CD14-positive monocyte (primary cell): ENCODE data around the gene PHACTR3. TPM values are rescaled to one million over a fixed set of nuclear protein-coding genes. Genes with fewer than 3 reads are reported as not detected.

ENCODE experiments used
- DNase-seq, 3 donors: peaks; one replicate each; pipeline ENCODE4 v3.0.0-alpha.2; 2011 to 2022
- H2AFZ ChIP-seq: 2 replicates; pipeline ENCODE4 v1.6.0; 2012; ENCODE audit warnings: mild to moderate bottlenecking, low read depth, low read length, inconsistent platforms; ENCODE audit not compliant: insufficient read depth, poor library complexity, severe bottlenecking
- H3K27ac ChIP-seq, 2 donors: 1 replicate in 1 of 2; 2 replicates in 1 of 2; pipeline ENCODE4 v1.5.1; 2012 to 2013; ENCODE audit warnings: low read length in 2 of 2, control low read depth in 1 of 2, inconsistent platforms in 1 of 2, low read depth in 1 of 2, mild to moderate bottlenecking in 1 of 2
- H3K27me3 ChIP-seq, 2 donors: one replicate each; pipeline versions ENCODE4 v1.6.0 to v1.6.1; 2011 to 2013; ENCODE audit warnings: low read length in 2 of 2; ENCODE audit not compliant: control insufficient read depth in 2 of 2, insufficient read depth in 2 of 2
- H3K36me3 ChIP-seq, 2 donors: replicated peaks in 1 of 2; 1 replicate in 1 of 2; 2 replicates in 1 of 2; pipeline versions ENCODE4 v1.5.1 to v1.6.1; 2012 to 2013; ENCODE audit warnings: low read length in 2 of 2, control low read depth in 1 of 2, inconsistent platforms in 1 of 2, mild to moderate bottlenecking in 1 of 2; ENCODE audit not compliant: insufficient read depth in 2 of 2, control insufficient read depth in 1 of 2
- H3K4me1 ChIP-seq, 2 donors: 1 replicate in 1 of 2; 2 replicates in 1 of 2; pipeline versions ENCODE4 v1.5.1 to v1.6.1; 2012 to 2013; ENCODE audit warnings: low read length in 2 of 2, control low read depth in 1 of 2, inconsistent platforms in 1 of 2, mild to moderate bottlenecking in 1 of 2, moderate library complexity in 1 of 2; ENCODE audit not compliant: insufficient read depth in 2 of 2, control insufficient read depth in 1 of 2
- H3K4me2 ChIP-seq: replicated peaks from 2 replicates; pipeline ENCODE3; 2012; ENCODE audit warnings: low read length, moderate library complexity, mild to moderate bottlenecking; ENCODE audit not compliant: poor library complexity, severe bottlenecking; ENCODE audit errors: extremely low read depth
- H3K4me3 ChIP-seq, 3 experiments: fragments of 200-600 bp in 1 of 3; sonication (generic) in 1 of 3; replicated peaks in 1 of 3; 1 replicate in 2 of 3; 2 replicates in 1 of 3; pipeline ENCODE4 v1.5.1; 2011 to 2013; ENCODE audit warnings: low read length in 3 of 3, mild to moderate bottlenecking in 3 of 3, control low read depth in 2 of 3, low read depth in 2 of 3, inconsistent platforms in 1 of 3, moderate library complexity in 1 of 3
- H3K79me2 ChIP-seq: 2 replicates; pipeline ENCODE4 v1.6.0; 2012; ENCODE audit warnings: mild to moderate bottlenecking, control low read depth, inconsistent platforms, low read length, moderate library complexity; ENCODE audit not compliant: insufficient read depth
- H3K9ac ChIP-seq: 2 replicates; pipeline ENCODE4 v1.6.0; 2017; ENCODE audit warnings: low read length, mild to moderate bottlenecking; ENCODE audit not compliant: insufficient read depth, poor library complexity, severe bottlenecking
- H3K9me3 ChIP-seq, 2 donors: replicated peaks in 1 of 2; 1 replicate in 1 of 2; 2 replicates in 1 of 2; pipeline versions ENCODE4 v1.5.1 to v1.6.1; 2012 to 2013; ENCODE audit warnings: low read length in 2 of 2, control low read depth in 1 of 2; ENCODE audit not compliant: control insufficient read depth in 1 of 2, insufficient read depth in 1 of 2
- H4K20me1 ChIP-seq: 2 replicates; pipeline ENCODE4 v1.6.0; 2012; ENCODE audit warnings: mild to moderate bottlenecking, low read length, control low read depth, moderate library complexity; ENCODE audit not compliant: insufficient read depth
- H3K27ac Mint-ChIP-seq, 7 donors: one replicate each; pipeline ENCODE4 v1.8.0; 2020; ENCODE audit warnings: mild to moderate bottlenecking in 7 of 7, mixed read lengths in 7 of 7, moderate library complexity in 6 of 7, inconsistent platforms in 2 of 7
- H3K27me3 Mint-ChIP-seq, 3 donors: one replicate each; pipeline ENCODE4 v1.8.0; 2021 to 2022; ENCODE audit warnings: low read depth in 3 of 3, mild to moderate bottlenecking in 3 of 3, mixed read lengths in 3 of 3, moderate library complexity in 3 of 3, inconsistent platforms in 1 of 3
- H3K36me3 Mint-ChIP-seq, 2 donors: one replicate each; pipeline ENCODE4 v1.8.0; 2020; ENCODE audit warnings: mixed read lengths in 2 of 2, inconsistent platforms in 1 of 2, mild to moderate bottlenecking in 1 of 2
- H3K4me1 Mint-ChIP-seq: one replicate; pipeline ENCODE4 v1.8.0; 2020; ENCODE audit warnings: mild to moderate bottlenecking, mixed read lengths
- H3K4me3 Mint-ChIP-seq, 2 donors: one replicate each; pipeline ENCODE4 v1.8.0; 2020; ENCODE audit warnings: mild to moderate bottlenecking in 2 of 2, mixed read lengths in 2 of 2, moderate library complexity in 1 of 2
- H3K9me3 Mint-ChIP-seq, 7 donors: one replicate each; pipeline ENCODE4 v1.8.0; 2020 to 2022; ENCODE audit warnings: mixed read lengths in 7 of 7, mild to moderate bottlenecking in 6 of 7, moderate library complexity in 6 of 7, inconsistent platforms in 2 of 7
- CTCF ChIP-seq: fragments of 200-600 bp; IDR thresholded peaks from one replicate; pipeline ENCODE4 v1.8.0; 2022; ENCODE audit warnings: antibody characterized with exemption, mild to moderate bottlenecking
- WGBS: methylation state at CpG from one replicate; pipeline ENCODE4 v1.1.5; 2013; ENCODE audit warnings: missing lambda C conversion rate; ENCODE audit not compliant: insufficient coverage; 5-methylcytosine and 5-hydroxymethylcytosine counted together
- intact Hi-C, 2 donors: fragments of 100-400 bp; cut with micrococcal nuclease; formaldehyde crosslinking; loops; one replicate each; pipeline versions ENCODE4 v1.15.0 to v1.15.1; 2023
- polyA plus RNA-seq, 3 donors: library from polyadenylated mRNA; depleted of rRNA in 1 of 3; unstranded in 2 of 3; stranded (reverse) in 1 of 3; fragments of 300-500 nt in 2 of 3; fragments of >200 nt in 1 of 3; fragmentation: Illumina TruSeq in 2 of 3; gene quantifications; 1 replicate in 2 of 3; 2 replicates in 1 of 3; pipeline ENCODE4 v1.2.3, GENCODE V29; 2012 to 2021

PHACTR3 gene
- polyA plus RNA-seq, 3 donors: 0.11 to 0.17 TPM; not detected in 1

- H2AFZ ChIP-seq: no peak overlapping the region
- Mint-ChIP-seq H3K4me1 (peaks cover 4% of the 10 kb centered on the region), H3K4me3 (no peak overlapping the region), H3K36me3 (no peaks in the 10 kb centered on the region), H3K27ac (no peak overlapping the region), H3K27me3 (peaks cover 2 to 14% (median 10%) of the 10 kb centered on the region in 3 donors), H3K9me3 (peaks cover 0 to 6% (median 2%) of the 10 kb centered on the region in 7 donors)
- H3K4me3 ChIP-seq: no peak overlapping the region
- H3K79me2 ChIP-seq: no peaks in the 10 kb centered on the region
- no peak for TF ChIP-seq CTCF
- DNase-seq: no peak
- H3K4me2 ChIP-seq: no peak overlapping the region
- H3K9ac ChIP-seq: no peak overlapping the region
- H3K4me1 ChIP-seq: no peaks in the 10 kb centered on the region
- H3K27ac ChIP-seq: no peak overlapping the region
- peaks cover 0 to 3% of the 10 kb centered on the region in 2 donors for H3K9me3 ChIP-seq
- 87% methylated on average over 12 of the region's 13 CpGs for WGBS
- no peaks in the 10 kb centered on the region for H3K36me3 ChIP-seq
- no peaks in the 10 kb centered on the region for H4K20me1 ChIP-seq
- H3K27me3 ChIP-seq: peaks cover 0 to 2% of the 10 kb centered on the region in 2 donors
- intact Hi-C loops: no loop called here
Observed at GRCh38 chr20:59588236-59588855, 16.0 kb upstream of the PHACTR3 start.

GRCh38 chr20:59589086-59589684 lies 15.2 kb upstream of the PHACTR3 start:
- H3K9me3 ChIP-seq: peaks cover 0 to 3% of the 10 kb centered on the region in 2 donors
- intact Hi-C loops: no loop called here
- no peaks in the 10 kb centered on the region for H4K20me1 ChIP-seq
- no peaks in the 10 kb centered on the region for H3K4me1 ChIP-seq
- DNase-seq: no peak
- H3K9ac ChIP-seq: no peak overlapping the region
- no peaks in the 10 kb centered on the region for H3K36me3 Mint-ChIP-seq
- no peak overlapping the region for H3K27ac ChIP-seq
- peaks cover 0 to 6% (median 2%) of the 10 kb centered on the region in 7 donors for H3K9me3 Mint-ChIP-seq
- no peak overlapping the region for H3K4me3 Mint-ChIP-seq
- TF ChIP-seq CTCF: no peak
- WGBS: 100% methylated on average over 1 of the region's 24 CpGs
- peaks cover 0 to 2% of the 10 kb centered on the region in 2 donors for H3K27me3 ChIP-seq
- H3K4me3 ChIP-seq: no peak overlapping the region
- no peak overlapping the region for H3K4me2 ChIP-seq
- H3K27ac Mint-ChIP-seq: no peak overlapping the region
- H3K27me3 Mint-ChIP-seq: peaks cover 2 to 14% (median 12%) of the 10 kb centered on the region in 3 donors
- no peaks in the 10 kb centered on the region for H3K79me2 ChIP-seq
- H2AFZ ChIP-seq: no peak overlapping the region
- H3K4me1 Mint-ChIP-seq: peaks cover 4% of the 10 kb centered on the region
- no peaks in the 10 kb centered on the region for H3K36me3 ChIP-seq
